Measurements from ENCODE around the gene TOM1L2. TPM values are rescaled to one million over a fixed set of nuclear protein-coding genes. Genes with fewer than 3 reads are reported as not detected.

Gene TOM1L2
- total and polyA plus RNA-seq, 8 donors: 13.3 to 154 (median 41.1) TPM

- Histone ChIP-seq H3K27me3 (no peaks in the 10 kb centered on the region), H3K4me1 (peaks cover 4 to 17% (median 8%) of the 10 kb centered on the region in 4 donors), H3K27ac (no peak overlapping the region), H3K36me3 (peaks cover 38 to 85% (median 77%) of the 10 kb centered on the region in 4 donors), H3K9me3 (no peaks in the 10 kb centered on the region), H3K4me3 (no peak overlapping the region)
- no peak for DNase-seq
- WGBS, 5 donors: 91 to 95% (median 92%) methylated on average over 18 to 25 of the region's 25 CpGs
- no peak for TF ChIP-seq EP300 (IDR thresholded peaks at IDR 0.05)
- no peak for TF ChIP-seq CTCF (IDR thresholded peaks at IDR 0.05)
- TF ChIP-seq POLR2A (IDR thresholded peaks at IDR 0.05): no peak
- TF ChIP-seq POLR2AphosphoS5 (IDR thresholded peaks at IDR 0.05): no peak
- intact Hi-C loops (cut with DNase I; ENCODE audit: low total_unique reads): no loop called here
Measured at GRCh38 chr17:17798010-17798556, 174.1 kb downstream of the TOM1L2 start.

- 86 to 95% (median 93%) methylated on average over 30 of the region's 30 CpGs for WGBS, 5 donors
- no peaks in the 10 kb centered on the region for H3K27me3 ChIP-seq
- H3K36me3 ChIP-seq: peaks cover 38 to 85% (median 77%) of the 10 kb centered on the region in 4 donors
- H3K9me3 ChIP-seq: no peaks in the 10 kb centered on the region
- no peak for DNase-seq
- H3K4me3 ChIP-seq: no peak overlapping the region
- no peak overlapping the region for H3K27ac ChIP-seq
- H3K4me1 ChIP-seq: peaks cover 12 to 26% (median 16%) of the 10 kb centered on the region in 4 donors
- TF ChIP-seq CTCF (IDR thresholded peaks at IDR 0.05): no peak
- TF ChIP-seq POLR2AphosphoS5 (IDR thresholded peaks at IDR 0.05): no peak
- TF ChIP-seq EP300 (IDR thresholded peaks at IDR 0.05): no peak
- TF ChIP-seq POLR2A (IDR thresholded peaks at IDR 0.05): no peak
- intact Hi-C loops (cut with DNase I; ENCODE audit: low total_unique reads): no loop called here
Measured at GRCh38 chr17:17797119-17797809, 174.9 kb downstream of the TOM1L2 start.

- H3K27me3 ChIP-seq: no peaks in the 10 kb centered on the region
- H3K36me3 ChIP-seq: peaks cover 38 to 81% (median 73%) of the 10 kb centered on the region in 4 donors
- no peak overlapping the region for H3K27ac ChIP-seq
- intact Hi-C loops (cut with DNase I; ENCODE audit: low total_unique reads): no loop called here
- peaks cover 17 to 31% (median 21%) of the 10 kb centered on the region in 4 donors for H3K4me1 ChIP-seq
- DNase-seq: no peak
- 89 to 97% (median 93%) methylated on average over 13 of the region's 13 CpGs for WGBS, 5 donors
- TF ChIP-seq CTCF (IDR thresholded peaks at IDR 0.05): no peak
- TF ChIP-seq POLR2A (IDR thresholded peaks at IDR 0.05): no peak
- TF ChIP-seq POLR2AphosphoS5 (IDR thresholded peaks at IDR 0.05): no peak
- TF ChIP-seq EP300 (IDR thresholded peaks at IDR 0.05): no peak
- no peaks in the 10 kb centered on the region for H3K9me3 ChIP-seq
- no peak overlapping the region for H3K4me3 ChIP-seq
Measured at GRCh38 chr17:17796787-17797061, 175.5 kb downstream of the TOM1L2 start.

- Histone ChIP-seq H3K4me3 (no peak overlapping the region), H3K27ac (no peak overlapping the region), H3K9me3 (no peaks in the 10 kb centered on the region), H3K36me3 (peaks cover 38 to 75% (median 68%) of the 10 kb centered on the region in 4 donors), H3K4me1 (peaks cover 21 to 37% (median 26%) of the 10 kb centered on the region in 4 donors), H3K27me3 (no peaks in the 10 kb centered on the region)
- DNase-seq: no peak
- WGBS, 5 donors: 95 to 98% (median 96%) methylated on average over 18 to 40 of the region's 40 CpGs
- TF ChIP-seq EP300 (IDR thresholded peaks at IDR 0.05): no peak
- no peak for TF ChIP-seq CTCF (IDR thresholded peaks at IDR 0.05)
- no peak for TF ChIP-seq POLR2AphosphoS5 (IDR thresholded peaks at IDR 0.05)
- no peak for TF ChIP-seq POLR2A (IDR thresholded peaks at IDR 0.05)
- intact Hi-C loops (cut with DNase I; ENCODE audit: low total_unique reads): no loop called here
Measured at GRCh38 chr17:17795946-17796786, 176.0 kb downstream of the TOM1L2 start.

All from stomach (tissue), 9 donors.